ENCODE results near the gene RANBP3.

GRCh38 chr19:5927441-5927821, 50.5 kb downstream of the RANBP3 start:
- TF ChIP-seq CTCF (IDR thresholded peaks at IDR 0.05) (no peak), POLR2AphosphoS5 (IDR thresholded peaks at IDR 0.05) (no peak)
